Chondrocyte (in vitro differentiated cells): ENCODE measurements around the gene ANKRD12. TPM values are rescaled to one million over a fixed set of nuclear protein-coding genes. Genes with fewer than 3 reads are reported as not detected.

Source experiments
- DNase-seq: peaks from one replicate; pipeline ENCODE4 v3.0.0; 2021; ENCODE audit warnings: mixed read lengths, low spot score
- H3K27ac Mint-ChIP-seq: one replicate; pipeline ENCODE4 v1.8.0; 2021; ENCODE audit warnings: mild to moderate bottlenecking, moderate library complexity, mixed read lengths; ENCODE audit not compliant: unreplicated experiment
- H3K27me3 Mint-ChIP-seq: 2 replicates; pipeline ENCODE4 v1.8.0; 2021; ENCODE audit warnings: low read depth, mixed read lengths
- H3K36me3 Mint-ChIP-seq: 2 replicates; pipeline ENCODE4 v1.8.0; 2021; ENCODE audit warnings: low read depth, mixed read lengths
- H3K4me1 Mint-ChIP-seq: 2 replicates; pipeline ENCODE4 v1.8.0; 2021; ENCODE audit warnings: low read depth, mild to moderate bottlenecking, mixed read lengths
- H3K4me3 Mint-ChIP-seq: one replicate; pipeline ENCODE4 v1.8.0; 2021; ENCODE audit warnings: mild to moderate bottlenecking, moderate library complexity, mixed read lengths; ENCODE audit not compliant: unreplicated experiment
- H3K9me3 Mint-ChIP-seq: 2 replicates; pipeline ENCODE4 v1.8.0; 2021; ENCODE audit warnings: low read depth, mixed read lengths
- CTCF ChIP-seq: fragments of 200-600 bp; sonication (generic); IDR thresholded peaks from 2 replicates; pipeline ENCODE4 v1.5.0; 2021; ENCODE audit warnings: antibody characterized with exemption, mild to moderate bottlenecking, moderate library complexity
- total RNA-seq: library from RNA; stranded (reverse); gene quantifications from 3 replicates; pipeline ENCODE4 v1.2.1, GENCODE V29; 2021

The ANKRD12 gene
- total RNA-seq, 1 donor from 2014 or later: 34.0 TPM

GRCh38 chr18:9188359-9189231 is 52.0 kb downstream of the ANKRD12 start:
- Mint-ChIP-seq H3K9me3 (peaks cover 1% of the 10 kb centered on the region), H3K4me1 (peaks cover 20% of the 10 kb centered on the region), H3K27me3 (no peaks in the 10 kb centered on the region), H3K4me3 (no peak overlapping the region), H3K27ac (peak overlapping the region; percentile 17), H3K36me3 (peaks cover 16% of the 10 kb centered on the region)
- peak; percentile 16 for TF ChIP-seq CTCF
- DNase-seq: no peak

- Mint-ChIP-seq H3K4me3 (no peak overlapping the region), H3K4me1 (peaks cover 20% of the 10 kb centered on the region), H3K9me3 (no peaks in the 10 kb centered on the region), H3K27ac (no peak overlapping the region), H3K36me3 (peaks cover 17% of the 10 kb centered on the region), H3K27me3 (no peaks in the 10 kb centered on the region)
- DNase-seq: no peak
- TF ChIP-seq CTCF: no peak
Observed at GRCh38 chr18:9189491-9189890, 52.9 kb downstream of the ANKRD12 start.

GRCh38 chr18:9191658-9192256 is 55.2 kb downstream of the ANKRD12 start:
- Mint-ChIP-seq H3K36me3 (peaks cover 21% of the 10 kb centered on the region), H3K9me3 (no peaks in the 10 kb centered on the region), H3K27me3 (no peaks in the 10 kb centered on the region), H3K4me1 (peaks cover 8% of the 10 kb centered on the region), H3K4me3 (no peak overlapping the region), H3K27ac (no peak overlapping the region)
- no peak for DNase-seq
- TF ChIP-seq CTCF: no peak

- Mint-ChIP-seq H3K27ac (no peak overlapping the region), H3K4me1 (peaks cover 7% of the 10 kb centered on the region), H3K27me3 (no peaks in the 10 kb centered on the region), H3K9me3 (no peaks in the 10 kb centered on the region), H3K4me3 (no peak overlapping the region), H3K36me3 (peaks cover 21% of the 10 kb centered on the region)
- TF ChIP-seq CTCF: no peak
- no peak for DNase-seq
Observed at GRCh38 chr18:9193031-9193430, 56.5 kb downstream of the ANKRD12 start.

GRCh38 chr18:9196568-9196967 is 60.0 kb downstream of the ANKRD12 start:
- no peaks in the 10 kb centered on the region for H3K4me1 Mint-ChIP-seq
- no peak overlapping the region for H3K27ac Mint-ChIP-seq
- H3K4me3 Mint-ChIP-seq: no peak overlapping the region
- peaks cover 15% of the 10 kb centered on the region for H3K36me3 Mint-ChIP-seq
- no peak for TF ChIP-seq CTCF
- DNase-seq: no peak
- H3K9me3 Mint-ChIP-seq: no peaks in the 10 kb centered on the region
- no peaks in the 10 kb centered on the region for H3K27me3 Mint-ChIP-seq
